ENCODE data around the gene LGALS1. TPM values are rescaled to one million over a fixed set of nuclear protein-coding genes. Genes with fewer than 3 reads are reported as not detected.

LGALS1 gene
- total and polyA plus RNA-seq, 4 donors: 347 to 1,622 (median 947) TPM

GRCh38 chr22:37657590-37658132, 17.8 kb upstream of the LGALS1 start:
- peak in 1 of 3 donors; percentile 38 for DNase-seq
- Histone ChIP-seq H3K27me3 (ENCODE audit: control insufficient read depth in 3 of 3, insufficient read depth in 3 of 3, low read length in 2 of 3) (no peaks in the 10 kb centered on the region), H3K9ac (ENCODE audit: insufficient read depth in 1 of 2, low read length in 2 of 2) (peak overlapping the region in 1 of 2 donors; percentile 77), H3K27ac (ENCODE audit: low read depth in 1 of 2, low read length in 1 of 2) (peak overlapping the region; percentile 86 to 89), H3K36me3 (ENCODE audit: control insufficient read depth in 4 of 4, insufficient read depth in 4 of 4, low read length in 4 of 4) (peaks cover 0 to 6% (median 2%) of the 10 kb centered on the region in 4 donors), H3K4me3 (no peak overlapping the region), H3K9me3 (ENCODE audit: control insufficient read depth in 4 of 4, insufficient read depth in 3 of 4, low read length in 3 of 4) (no peaks in the 10 kb centered on the region), H3K4me1 (ENCODE audit: control insufficient read depth in 5 of 5, insufficient read depth in 5 of 5, low read length in 5 of 5) (peaks cover 5 to 34% (median 15%) of the 10 kb centered on the region in 5 donors)
- 9 to 12% methylated on average over 6 of the region's 6 CpGs for WGBS, 2 donors
- TF ChIP-seq, protein P1, sequence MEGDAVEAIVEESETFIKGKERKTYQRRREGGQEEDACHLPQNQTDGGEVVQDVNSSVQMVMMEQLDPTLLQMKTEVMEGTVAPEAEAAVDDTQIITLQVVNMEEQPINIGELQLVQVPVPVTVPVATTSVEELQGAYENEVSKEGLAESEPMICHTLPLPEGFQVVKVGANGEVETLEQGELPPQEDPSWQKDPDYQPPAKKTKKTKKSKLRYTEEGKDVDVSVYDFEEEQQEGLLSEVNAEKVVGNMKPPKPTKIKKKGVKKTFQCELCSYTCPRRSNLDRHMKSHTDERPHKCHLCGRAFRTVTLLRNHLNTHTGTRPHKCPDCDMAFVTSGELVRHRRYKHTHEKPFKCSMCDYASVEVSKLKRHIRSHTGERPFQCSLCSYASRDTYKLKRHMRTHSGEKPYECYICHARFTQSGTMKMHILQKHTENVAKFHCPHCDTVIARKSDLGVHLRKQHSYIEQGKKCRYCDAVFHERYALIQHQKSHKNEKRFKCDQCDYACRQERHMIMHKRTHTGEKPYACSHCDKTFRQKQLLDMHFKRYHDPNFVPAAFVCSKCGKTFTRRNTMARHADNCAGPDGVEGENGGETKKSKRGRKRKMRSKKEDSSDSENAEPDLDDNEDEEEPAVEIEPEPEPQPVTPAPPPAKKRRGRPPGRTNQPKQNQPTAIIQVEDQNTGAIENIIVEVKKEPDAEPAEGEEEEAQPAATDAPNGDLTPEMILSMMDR (IDR thresholded peaks at IDR 0.05; ENCODE audit: control extremely low read depth, extremely low read depth): no peak
- ATAC-seq (ENCODE audit: insufficient read depth, low FRiP score): no peak

GRCh38 chr22:37658133-37659065, 17.0 kb upstream of the LGALS1 start, which contains the start of gene PDXP:
Gene PDXP, plus strand, starts transcription at chr22:37658723. Its CDS starts 60 bp downstream, at chr22:37658783.
- ATAC-seq (ENCODE audit: insufficient read depth, low FRiP score): peak; percentile 99
- H3K4me3 ChIP-seq: peak within 1 kb of the TSS; percentile 55
- no peaks in the 10 kb centered on the region for H3K9me3 ChIP-seq (ENCODE audit: control insufficient read depth in 4 of 4, insufficient read depth in 3 of 4, low read length in 3 of 4)
- TF ChIP-seq, protein P1 (IDR thresholded peaks at IDR 0.05; ENCODE audit: control extremely low read depth, extremely low read depth): no peak
- peak; percentile 100 for DNase-seq
- H3K9ac ChIP-seq (ENCODE audit: insufficient read depth in 1 of 2, low read length in 2 of 2): peak within 1 kb of the TSS; percentile 7 to 77
- 0 to 1% methylated on average over 87 to 101 of the region's 101 CpGs for WGBS, 2 donors
- H3K27ac ChIP-seq (ENCODE audit: low read depth in 1 of 2, low read length in 1 of 2): peak within 1 kb of the TSS; percentile 86 to 89
- H3K4me1 ChIP-seq (ENCODE audit: control insufficient read depth in 5 of 5, insufficient read depth in 5 of 5, low read length in 5 of 5): peaks cover 5 to 34% (median 15%) of the 10 kb centered on the region in 5 donors
- no peaks in the 10 kb centered on the region for H3K27me3 ChIP-seq (ENCODE audit: control insufficient read depth in 3 of 3, insufficient read depth in 3 of 3, low read length in 2 of 3)
- H3K36me3 ChIP-seq (ENCODE audit: control insufficient read depth in 4 of 4, insufficient read depth in 4 of 4, low read length in 4 of 4): peaks cover 0 to 2% (median under 1%) of the 10 kb centered on the region in 4 donors

DNA sequence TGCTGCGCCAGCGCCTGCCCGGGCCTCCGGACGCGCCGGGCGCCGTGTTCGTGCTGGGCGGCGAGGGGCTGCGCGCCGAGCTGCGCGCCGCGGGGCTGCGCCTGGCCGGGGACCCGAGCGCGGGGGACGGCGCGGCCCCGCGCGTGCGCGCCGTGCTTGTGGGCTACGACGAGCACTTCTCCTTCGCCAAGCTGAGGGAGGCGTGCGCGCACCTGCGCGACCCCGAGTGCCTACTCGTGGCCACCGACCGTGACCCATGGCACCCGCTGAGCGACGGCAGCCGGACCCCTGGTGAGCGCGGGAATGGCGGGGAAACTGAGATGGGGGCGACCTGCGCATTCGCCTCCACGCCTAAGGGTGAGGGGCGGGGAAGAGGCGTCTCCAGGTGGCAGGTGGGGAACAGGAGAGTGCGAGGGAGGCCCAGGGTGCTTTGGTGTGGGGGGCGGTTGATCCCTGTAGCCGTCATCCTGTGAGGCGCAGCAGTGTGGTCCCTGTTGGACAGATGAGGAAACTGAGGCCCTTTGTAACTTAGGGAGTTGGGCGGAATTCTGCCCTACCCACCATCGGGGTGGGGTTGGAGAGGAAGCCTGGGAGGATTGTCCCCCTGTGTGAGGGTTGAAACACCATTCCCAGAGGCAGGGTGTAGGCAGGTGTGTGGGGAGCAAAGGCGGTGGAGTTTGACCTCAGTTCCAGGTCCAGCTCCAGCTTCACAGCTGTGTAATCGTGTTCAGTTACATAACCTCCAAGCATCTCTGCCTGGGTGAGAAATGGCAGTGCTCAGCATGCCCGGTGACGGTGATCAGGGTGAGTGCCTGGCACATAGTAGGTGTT, 16.2 kb upstream of the LGALS1 start:
- Histone ChIP-seq H3K4me1 (ENCODE audit: control insufficient read depth in 5 of 5, insufficient read depth in 5 of 5, low read length in 5 of 5) (peaks cover 5 to 34% (median 15%) of the 10 kb centered on the region in 5 donors), H3K9ac (ENCODE audit: insufficient read depth in 1 of 2, low read length in 2 of 2) (peak overlapping the region; percentile 7 to 40), H3K27me3 (ENCODE audit: control insufficient read depth in 3 of 3, insufficient read depth in 3 of 3, low read length in 2 of 3) (no peaks in the 10 kb centered on the region), H3K4me3 (peak overlapping the region; percentile 55), H3K27ac (ENCODE audit: low read depth in 1 of 2, low read length in 1 of 2) (peak overlapping the region; percentile 11 to 82), H3K9me3 (ENCODE audit: control insufficient read depth in 4 of 4, insufficient read depth in 3 of 4, low read length in 3 of 4) (no peaks in the 10 kb centered on the region), H3K36me3 (ENCODE audit: control insufficient read depth in 4 of 4, insufficient read depth in 4 of 4, low read length in 4 of 4) (no peaks in the 10 kb centered on the region)
- DNase-seq: peak in 2 of 3 donors; percentile 35
- WGBS, 2 donors: 4 to 6% methylated on average over 42 to 68 of the region's 68 CpGs
- ATAC-seq (ENCODE audit: insufficient read depth, low FRiP score): no peak
- TF ChIP-seq, protein P1 (IDR thresholded peaks at IDR 0.05; ENCODE audit: control extremely low read depth, extremely low read depth): no peak

Data from lung (tissue), 12 donors.